Memory B cell (primary cell): ENCODE data around the gene IGFL4.
A peak's percentile ranks its signal among the peaks of the same experiment; 100 is the strongest.

ENCODE experiments used
- ATAC-seq: fragments of 150-1000 bp; cut with Tn5 transposase; 2 replicates; pipeline ENCODE4 v1.10.0; 2021; ENCODE audit warnings: low read depth, mild to moderate bottlenecking, moderate library complexity
- DNase-seq, 2 donors: peaks; one replicate each; pipeline ENCODE4 v3.0.0; 2022; ENCODE audit warnings: low spot score in 2 of 2
- H3K27ac Mint-ChIP-seq: one replicate; pipeline ENCODE4 v1.8.0; 2022; ENCODE audit warnings: mild to moderate bottlenecking, moderate library complexity, mixed read lengths
- H3K27me3 Mint-ChIP-seq: one replicate; pipeline ENCODE4 v1.8.0; 2022; ENCODE audit warnings: mixed read lengths
- H3K36me3 Mint-ChIP-seq: one replicate; pipeline ENCODE4 v1.8.0; 2022; ENCODE audit warnings: mild to moderate bottlenecking, mixed read lengths
- H3K4me1 Mint-ChIP-seq: one replicate; pipeline ENCODE4 v1.8.0; 2022; ENCODE audit warnings: mixed read lengths
- H3K4me3 Mint-ChIP-seq: one replicate; pipeline ENCODE4 v1.8.0; 2022; ENCODE audit warnings: mild to moderate bottlenecking, moderate library complexity, mixed read lengths
- H3K9me3 Mint-ChIP-seq: one replicate; pipeline ENCODE4 v1.8.0; 2022; ENCODE audit warnings: mixed read lengths

The IGFL4 gene

GRCh38 chr19:46000491-46001246 is 40.1 kb downstream of the IGFL4 start:
- peak; percentile 97 for ATAC-seq
- no peaks in the 10 kb centered on the region for H3K9me3 Mint-ChIP-seq
- peaks cover 17% of the 10 kb centered on the region for H3K27me3 Mint-ChIP-seq
- H3K4me1 Mint-ChIP-seq = peaks cover 30% of the 10 kb centered on the region
- peaks cover 18% of the 10 kb centered on the region for H3K36me3 Mint-ChIP-seq
- no peak overlapping the region for H3K27ac Mint-ChIP-seq
- DNase-seq = peak in 1 of 2 donors; percentile 33
- H3K4me3 Mint-ChIP-seq = peak overlapping the region; percentile 63

- Mint-ChIP-seq H3K27ac (no peak overlapping the region), H3K4me1 (peaks cover 30% of the 10 kb centered on the region), H3K27me3 (peaks cover 17% of the 10 kb centered on the region), H3K9me3 (no peaks in the 10 kb centered on the region), H3K36me3 (peaks cover 16% of the 10 kb centered on the region), H3K4me3 (peak overlapping the region; percentile 67)
- DNase-seq (no peak), ATAC-seq (no peak)
Observed at GRCh38 chr19:45999653-46000121, 41.1 kb downstream of the IGFL4 start.

GRCh38 chr19:45998834-45999233 is 42.0 kb downstream of the IGFL4 start:
- DNase-seq (no peak), ATAC-seq (no peak)
- Mint-ChIP-seq H3K36me3 (peaks cover 16% of the 10 kb centered on the region), H3K27me3 (peaks cover 17% of the 10 kb centered on the region), H3K4me3 (no peak overlapping the region), H3K27ac (no peak overlapping the region), H3K9me3 (no peaks in the 10 kb centered on the region), H3K4me1 (peaks cover 30% of the 10 kb centered on the region)

- H3K36me3 Mint-ChIP-seq = peaks cover 14% of the 10 kb centered on the region
- H3K27ac Mint-ChIP-seq = no peak overlapping the region
- no peak overlapping the region for H3K4me3 Mint-ChIP-seq
- no peak for ATAC-seq
- H3K27me3 Mint-ChIP-seq = peaks cover 17% of the 10 kb centered on the region
- no peak for DNase-seq
- peaks cover 30% of the 10 kb centered on the region for H3K4me1 Mint-ChIP-seq
- H3K9me3 Mint-ChIP-seq = no peaks in the 10 kb centered on the region
Observed at GRCh38 chr19:45996933-45997332, 43.9 kb downstream of the IGFL4 start.

- DNase-seq = no peak
- no peak overlapping the region for H3K27ac Mint-ChIP-seq
Observed at GRCh38 chr19:45995715-45996385, 45.0 kb downstream of the IGFL4 start.

GRCh38 chr19:45994998-45995714 is 45.6 kb downstream of the IGFL4 start, which contains the start of gene CCDC61:
CCDC61 (plus strand) TSS chr19:45995467; CDS start chr19:46003019, 7,552 bp downstream.
- H3K27me3 Mint-ChIP-seq = peaks cover 17% of the 10 kb centered on the region
- H3K4me1 Mint-ChIP-seq = peaks cover 22% of the 10 kb centered on the region
- ATAC-seq (peak; percentile 91), DNase-seq (peak; percentile 97 to 99)
- no peak within 1 kb of the TSS for H3K4me3 Mint-ChIP-seq
- H3K27ac Mint-ChIP-seq = no peak within 1 kb of the TSS
- H3K9me3 Mint-ChIP-seq = no peaks in the 10 kb centered on the region
- H3K36me3 Mint-ChIP-seq = peaks cover 14% of the 10 kb centered on the region

More at GRCh38 chr19:45995715-45996385, 45.0 kb downstream of the IGFL4 start:
- peaks cover 14% of the 10 kb centered on the region for H3K36me3 Mint-ChIP-seq
- no peak overlapping the region for H3K4me3 Mint-ChIP-seq
- H3K27me3 Mint-ChIP-seq = peaks cover 17% of the 10 kb centered on the region
- no peak for ATAC-seq
- H3K9me3 Mint-ChIP-seq = no peaks in the 10 kb centered on the region
- peaks cover 29% of the 10 kb centered on the region for H3K4me1 Mint-ChIP-seq

- Mint-ChIP-seq H3K27ac (no peak overlapping the region), H3K4me3 (no peak overlapping the region), H3K36me3 (peaks cover 16% of the 10 kb centered on the region), H3K4me1 (peaks cover 16% of the 10 kb centered on the region), H3K9me3 (no peaks in the 10 kb centered on the region), H3K27me3 (peaks cover 16% of the 10 kb centered on the region)
- peak; percentile 0 for ATAC-seq
- no peak for DNase-seq
Observed at GRCh38 chr19:45994456-45994997, 46.3 kb downstream of the IGFL4 start.

- H3K36me3 Mint-ChIP-seq = peaks cover 2% of the 10 kb centered on the region
Observed at GRCh38 chr19:45990113-45990728, 50.6 kb downstream of the IGFL4 start.

More at GRCh38 chr19:45990113-45990728, 50.6 kb downstream of the IGFL4 start:
- DNase-seq (no peak), ATAC-seq (no peak)
- Mint-ChIP-seq H3K27ac (no peak overlapping the region), H3K4me1 (no peaks in the 10 kb centered on the region), H3K9me3 (no peaks in the 10 kb centered on the region), H3K27me3 (peaks cover 12% of the 10 kb centered on the region), H3K4me3 (no peak overlapping the region)
